ENCODE measurements around the gene SMARCA4. TPM values are rescaled to one million over a fixed set of nuclear protein-coding genes. Genes with fewer than 3 reads are reported as not detected.

The SMARCA4 gene
- total and polyA plus RNA-seq, 11 donors: 34.1 to 70.9 (median 48.6) TPM

DNA sequence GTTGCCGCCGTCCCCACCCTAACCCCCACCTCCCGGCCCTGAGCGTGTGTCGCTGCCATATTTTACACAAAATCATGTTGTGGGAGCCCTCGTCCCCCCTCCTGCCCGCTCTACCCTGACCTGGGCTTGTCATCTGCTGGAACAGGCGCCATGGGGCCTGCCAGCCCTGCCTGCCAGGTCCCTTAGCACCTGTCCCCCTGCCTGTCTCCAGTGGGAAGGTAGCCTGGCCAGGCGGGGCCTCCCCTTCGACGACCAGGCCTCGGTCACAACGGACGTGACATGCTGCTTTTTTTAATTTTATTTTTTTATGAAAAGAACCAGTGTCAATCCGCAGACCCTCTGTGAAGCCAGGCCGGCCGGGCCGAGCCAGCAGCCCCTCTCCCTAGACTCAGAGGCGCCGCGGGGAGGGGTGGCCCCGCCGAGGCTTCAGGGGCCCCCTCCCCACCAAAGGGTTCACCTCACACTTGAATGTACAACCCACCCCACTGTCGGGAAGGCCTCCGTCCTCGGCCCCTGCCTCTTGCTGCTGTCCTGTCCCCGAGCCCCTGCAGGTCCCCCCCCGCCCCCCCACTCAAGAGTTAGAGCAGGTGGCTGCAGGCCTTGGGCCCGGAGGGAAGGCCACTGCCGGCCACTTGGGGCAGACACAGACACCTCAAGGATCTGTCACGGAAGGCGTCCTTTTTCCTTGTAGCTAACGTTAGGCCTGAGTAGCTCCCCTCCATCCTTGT is 38.8 kb upstream of the SMARCA4 start:
- intact Hi-C loops (cut with DNase I): no loop called here
- TF ChIP-seq POLR2A (IDR thresholded peaks at IDR 0.05) (no peak), CTCF (IDR thresholded peaks at IDR 0.05) (no peak)
- no peak overlapping the region for H3K4me3 ChIP-seq
- H3K27me3 ChIP-seq: no peaks in the 10 kb centered on the region
- ATAC-seq (no peak), DNase-seq (peak in 2 of 5 donors; percentile 21 to 64)
- no peaks in the 10 kb centered on the region for H3K9me3 ChIP-seq
- peaks cover 0 to 84% (median 72%) of the 10 kb centered on the region in 9 donors for H3K36me3 ChIP-seq
- 80 to 82% (median 81%) methylated on average over 21 to 33 of the region's 33 CpGs for WGBS, 4 donors
- H3K27ac ChIP-seq: no peak overlapping the region
- peaks cover 0 to under 1% (median 0%) of the 10 kb centered on the region in 12 donors for H3K4me1 ChIP-seq

DNA sequence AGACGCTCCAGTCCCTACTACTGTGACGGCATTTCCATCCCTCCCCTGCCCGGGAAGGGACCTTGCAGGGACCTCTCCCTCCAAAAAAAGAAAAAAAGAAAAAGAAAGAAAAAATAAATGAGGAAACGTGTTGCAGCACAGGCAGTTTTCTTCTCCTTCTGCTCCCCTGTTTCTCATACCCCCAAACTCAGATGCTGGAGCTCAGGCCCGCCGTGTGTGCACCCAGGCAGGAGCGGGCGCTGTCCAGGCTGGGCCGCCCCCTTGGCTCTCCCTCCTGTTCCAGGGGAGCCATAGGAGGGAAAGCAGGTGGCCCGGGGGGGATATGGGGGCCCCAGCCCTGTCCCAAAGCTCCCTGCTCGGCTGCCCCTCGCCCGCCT is 38.2 kb upstream of the SMARCA4 start:
- ATAC-seq (no peak), DNase-seq (no peak)
- intact Hi-C loops (cut with DNase I): no loop called here
- WGBS, 4 donors: 89 to 92% (median 91%) methylated on average over 13 of the region's 13 CpGs
- H3K36me3 ChIP-seq: peaks cover 0 to 79% (median 68%) of the 10 kb centered on the region in 9 donors
- no peaks in the 10 kb centered on the region for H3K27me3 ChIP-seq
- H3K27ac ChIP-seq: no peak overlapping the region
- no peak overlapping the region for H3K4me3 ChIP-seq
- peaks cover 0 to 6% (median 4%) of the 10 kb centered on the region in 12 donors for H3K4me1 ChIP-seq
- TF ChIP-seq CTCF (IDR thresholded peaks at IDR 0.05): no peak
- TF ChIP-seq POLR2A (IDR thresholded peaks at IDR 0.05): no peak
- no peaks in the 10 kb centered on the region for H3K9me3 ChIP-seq

- no peaks in the 10 kb centered on the region for H3K27me3 ChIP-seq
- no peaks in the 10 kb centered on the region for H3K9me3 ChIP-seq
- peaks cover 0 to 70% (median 61%) of the 10 kb centered on the region in 9 donors for H3K36me3 ChIP-seq
- 87 to 93% (median 93%) methylated on average over 22 to 29 of the region's 29 CpGs for WGBS, 4 donors
- TF ChIP-seq CTCF (IDR thresholded peaks at IDR 0.05) (no peak), POLR2A (IDR thresholded peaks at IDR 0.05) (no peak)
- H3K27ac ChIP-seq: no peak overlapping the region
- intact Hi-C loops (cut with DNase I): no loop called here
- no peak overlapping the region for H3K4me3 ChIP-seq
- H3K4me1 ChIP-seq: peaks cover 0 to 12% (median 8%) of the 10 kb centered on the region in 12 donors
- DNase-seq: peak in 1 of 5 donors; percentile 66
- no peak for ATAC-seq
These were observed 37.3 kb upstream of the SMARCA4 start for GRCh38 chr19:10923260-10924112.

GRCh38 chr19:10924597-10924996 is 36.2 kb upstream of the SMARCA4 start:
- WGBS, 4 donors: 84 to 90% (median 85%) methylated on average over 13 of the region's 13 CpGs
- TF ChIP-seq CTCF (IDR thresholded peaks at IDR 0.05) (no peak), POLR2A (IDR thresholded peaks at IDR 0.05) (no peak)
- Histone ChIP-seq H3K27me3 (no peaks in the 10 kb centered on the region), H3K27ac (no peak overlapping the region), H3K36me3 (peaks cover 0 to 59% (median 49%) of the 10 kb centered on the region in 9 donors), H3K4me3 (no peak overlapping the region), H3K4me1 (peaks cover 0 to 19% (median 11%) of the 10 kb centered on the region in 12 donors), H3K9me3 (no peaks in the 10 kb centered on the region)
- no peak for ATAC-seq
- intact Hi-C loops (cut with DNase I): no loop called here
- DNase-seq: no peak
